ENCODE data around the gene HMX2. TPM values are rescaled to one million over a fixed set of nuclear protein-coding genes. Genes with fewer than 3 reads are reported as not detected.

Gene HMX2
- total and polyA plus RNA-seq, 2 of the 8 experiments (the other 6 are each of a cell fraction or from before 2014, with no cell fraction given): 2.0 to 2.7 TPM

- Histone ChIP-seq H3K27ac (ENCODE audit: low read depth, low read length) (no peak overlapping the region), H3K9me3 (ENCODE audit: insufficient read depth in 2 of 2, low read depth in 1 of 2, low read length in 1 of 2) (no peaks in the 10 kb centered on the region), H3K56ac (replicated peaks; ENCODE audit: insufficient read length, low read depth, low read length) (no peak overlapping the region), H2BK15ac (ENCODE audit: low read length) (no peak overlapping the region), H2BK120ac (replicated peaks; ENCODE audit: low read depth, low read length) (no peak overlapping the region), H3K4ac (replicated peaks; ENCODE audit: insufficient read length, low read depth, low read length) (no peak overlapping the region), H4K20me1 (replicated peaks in 1 of 2; ENCODE audit: control insufficient read depth in 1 of 2, insufficient read depth in 2 of 2, low read length in 2 of 2) (peaks cover 11 to 25% of the 10 kb centered on the region in 2 experiments), H3K79me1 (ENCODE audit: low read depth, low read length) (no peaks in the 10 kb centered on the region), H2AK5ac (ENCODE audit: low read depth, low read length) (no peak overlapping the region), H3K27me3 (replicated peaks in 1 of 4; ENCODE audit: control insufficient read depth in 3 of 4, extremely low read depth in 1 of 4, insufficient read depth in 3 of 4, low read length in 3 of 4) (peaks cover 87 to 100% (median 98%) of the 10 kb centered on the region in 4 experiments), H3K4me1 (replicated peaks in 1 of 4; ENCODE audit: control insufficient read depth in 3 of 4, insufficient read depth in 4 of 4, low read length in 3 of 4) (peaks cover 2 to 44% (median 25%) of the 10 kb centered on the region in 4 experiments), H3K23ac (ENCODE audit: insufficient read length) (no peak overlapping the region), H2BK5ac (ENCODE audit: low read depth, low read length) (0 out of 2 replicates have a peak overlapping the region, but pooled peaks have one; percentile 44), H3K79me2 (ENCODE audit: control insufficient read depth in 1 of 2, insufficient read depth in 2 of 2, low read length in 2 of 2) (no peaks in the 10 kb centered on the region), H2AFZ (ENCODE audit: low read length) (no peak overlapping the region), H3K4me3 (ENCODE audit: extremely low read depth in 1 of 4, insufficient read depth in 2 of 4, low read depth in 3 of 4, low read length in 4 of 4) (peak overlapping the region; percentile 1 to 50 (median 34); a peak in 6 of 8 replicates), H4K8ac (ENCODE audit: extremely low read depth, insufficient read depth, low read length) (no peak overlapping the region; the same call in 1 of the 2 replicates), H3K14ac (ENCODE audit: insufficient read length) (no peak overlapping the region), H3K36me3 (ENCODE audit: control insufficient read depth in 2 of 4, insufficient read depth in 4 of 4, low read length in 3 of 4) (no peaks in the 10 kb centered on the region; a peak in 1 of 8 replicates), H3K23me2 (ENCODE audit: low read depth, low read length) (peaks cover 7% of the 10 kb centered on the region; the same call in 1 of the 2 replicates), H2BK12ac (ENCODE audit: low read depth, low read length) (0 out of 2 replicates have a peak overlapping the region, but pooled peaks have one; percentile 18), H2BK20ac (ENCODE audit: low read length) (no peak overlapping the region), H3K9ac (replicated peaks in 1 of 4; ENCODE audit: extremely low read depth in 1 of 4, low read depth in 3 of 4, low read length in 3 of 4) (no peak overlapping the region), H3K18ac (ENCODE audit: extremely low read depth, low read length) (0 out of 2 replicates have a peak overlapping the region, but pooled peaks have one; percentile 9), H4K91ac (replicated peaks; ENCODE audit: insufficient read length, low read length) (no peak overlapping the region), H4K5ac (ENCODE audit: insufficient read length, low read depth, low read length) (no peak overlapping the region), H3K4me2 (ENCODE audit: insufficient read depth in 1 of 2, low read depth in 2 of 2, low read length in 2 of 2) (peak overlapping the region; percentile 62 to 67)
- 4% methylated on average over 36 of the region's 43 CpGs; no CpG with 5 or more reads in 1 of the 2 experiments for WGBS, 2 experiments (ENCODE audit: extremely low coverage in 1 of 2, insufficient coverage in 1 of 2, insufficient read length in 1 of 2, insufficient replicate concordance in 2 of 2, low coverage in 1 of 2, low lambda C conversion rate in 2 of 2, missing lambda C conversion rate in 1 of 2)
- peak; percentile 66 for FAIRE-seq
- peak in 1 of 2 experiments; percentile 78 for DNase-seq (ENCODE audit: low read depth in 1 of 2, low spot score in 2 of 2)
- POLR2A ChIA-PET (ENCODE audit: partially characterized antibody): interaction anchor here (2.0 to 3.4 kb wide), 2 partner anchors 8 to 9 kb away, joined by 6 to 37 read pairs; partner anchors contain the start of gene HMX2
- CTCF ChIA-PET (ENCODE audit: partially characterized antibody): interaction anchor here (0.8 to 4.4 kb wide), 7 partner anchors 9 to 361 kb away, joined by 3 to 37 read pairs (median 6); partner anchors contain the start of gene BUB3
- TF ChIP-seq CTCF (IDR thresholded peaks at IDR 0.05; ENCODE audit: control extremely low read depth in 1 of 3, insufficient read depth in 1 of 3, low read depth in 1 of 3, low read length in 3 of 3) (peak; percentile 12 to 28 (median 17); a peak in 3 of 4 replicates), EZH2 (IDR thresholded peaks at IDR 0.05; ENCODE audit: low read depth, low read length, severe bottlenecking) (peak; percentile 95), ATF2 (IDR thresholded peaks at IDR 0.05; ENCODE audit: low read length) (no peak), SUZ12 (IDR thresholded peaks at IDR 0.05; ENCODE audit: low read length) (peak; percentile 88), CBX8 (IDR thresholded peaks at IDR 0.05; ENCODE audit: borderline replicate concordance, low read depth, low read length) (peak; percentile 20; the same call in 1 of the 2 replicates), CEBPB (IDR thresholded peaks at IDR 0.05; ENCODE audit: low read depth, low read length) (no peak)
Measured at GRCh38 chr10:123140164-123140982, 7.6 kb upstream of the HMX2 start.
